Epithelial cell of esophagus (primary cell): Measurements from ENCODE around the gene WDR7.

ENCODE experiments used
- DNase-seq: peaks from one replicate; pipeline ENCODE4 v3.0.0; 2010; ENCODE audit warnings: low read depth
- H3K4me3 ChIP-seq: 2 replicates; pipeline ENCODE4 v1.5.1; 2011; ENCODE audit warnings: mild to moderate bottlenecking, low read length, control low read depth
- CTCF ChIP-seq: IDR thresholded peaks from 2 replicates; pipeline ENCODE4 v1.5.1; 2011; ENCODE audit warnings: low read depth, mild to moderate bottlenecking, low read length, control low read depth, inconsistent platforms; ENCODE audit not compliant: insufficient read depth; ENCODE audit errors: missing control alignments

The WDR7 gene

GRCh38 chr18:56974141-56974540 is 323.0 kb downstream of the WDR7 start:
- TF ChIP-seq CTCF, result no peak
- H3K4me3 ChIP-seq, result no peak overlapping the region
- DNase-seq, result no peak

GRCh38 chr18:56975276-56975675 is 324.1 kb downstream of the WDR7 start:
- TF ChIP-seq CTCF, result no peak
- DNase-seq, result no peak
- no peak overlapping the region for H3K4me3 ChIP-seq

- no peak for TF ChIP-seq CTCF
- H3K4me3 ChIP-seq, result no peak overlapping the region
- DNase-seq, result no peak
These were observed 326.1 kb downstream of the WDR7 start for GRCh38 chr18:56977309-56977708.

GRCh38 chr18:56977771-56978170 is 326.6 kb downstream of the WDR7 start:
- TF ChIP-seq CTCF, result no peak
- DNase-seq, result no peak
- H3K4me3 ChIP-seq, result no peak overlapping the region

- DNase-seq, result no peak
- no peak for TF ChIP-seq CTCF
- H3K4me3 ChIP-seq, result no peak overlapping the region
These were observed 329.0 kb downstream of the WDR7 start for GRCh38 chr18:56980151-56980550.

- H3K4me3 ChIP-seq, result no peak overlapping the region
- TF ChIP-seq CTCF, result no peak
- DNase-seq, result no peak
These were observed 331.6 kb downstream of the WDR7 start for GRCh38 chr18:56982766-56983165.

- H3K4me3 ChIP-seq, result no peak overlapping the region
These were observed 332.3 kb downstream of the WDR7 start for GRCh38 chr18:56983275-56983992.

More at GRCh38 chr18:56983275-56983992, 332.3 kb downstream of the WDR7 start:
- DNase-seq, result no peak
- no peak for TF ChIP-seq CTCF
